ENCODE measurements around the gene SMYD3.

- no peak for TF ChIP-seq CTCF (IDR thresholded peaks at IDR 0.05)
- no peak for TF ChIP-seq POLR2AphosphoS5 (IDR thresholded peaks at IDR 0.05; ENCODE audit: insufficient read depth in 1 of 2, low read depth in 1 of 2)
- TF ChIP-seq POLR2A (IDR thresholded peaks at IDR 0.05), result no peak
Measured at GRCh38 chr1:246193537-246193936, 313.5 kb downstream of the SMYD3 start.
